ENCODE results near the gene METTL25. TPM values are rescaled to one million over a fixed set of nuclear protein-coding genes. Genes with fewer than 3 reads are reported as not detected.

The METTL25 gene
- total and polyA plus RNA-seq, 2 of the 8 experiments (the other 6 are each of a cell fraction or from before 2014, with no cell fraction given), result 2.4 to 8.3 TPM

GRCh38 chr12:82408844-82409243, 50.5 kb downstream of the METTL25 start:
- Histone ChIP-seq H3K23ac (ENCODE audit: insufficient read length) (no peak overlapping the region), H2BK15ac (ENCODE audit: low read length) (no peak overlapping the region), H3K9me3 (ENCODE audit: insufficient read depth in 2 of 2, low read depth in 1 of 2, low read length in 1 of 2) (no peaks in the 10 kb centered on the region), H2BK20ac (ENCODE audit: low read length) (no peak overlapping the region), H3K27me3 (replicated peaks in 1 of 4; ENCODE audit: control insufficient read depth in 3 of 4, extremely low read depth in 1 of 4, insufficient read depth in 3 of 4, low read length in 3 of 4) (no peaks in the 10 kb centered on the region), H2BK12ac (ENCODE audit: low read depth, low read length) (no peak overlapping the region), H3K23me2 (ENCODE audit: low read depth, low read length) (no peaks in the 10 kb centered on the region), H2AK5ac (ENCODE audit: low read depth, low read length) (no peak overlapping the region), H4K20me1 (replicated peaks in 1 of 2; ENCODE audit: control insufficient read depth in 1 of 2, insufficient read depth in 2 of 2, low read length in 2 of 2) (no peaks in the 10 kb centered on the region), H3K36me3 (ENCODE audit: control insufficient read depth in 2 of 4, insufficient read depth in 4 of 4, low read length in 3 of 4) (no peaks in the 10 kb centered on the region), H3K56ac (replicated peaks; ENCODE audit: insufficient read length, low read depth, low read length) (no peak overlapping the region), H3K14ac (ENCODE audit: insufficient read length) (no peak overlapping the region), H3K9ac (replicated peaks in 1 of 4; ENCODE audit: extremely low read depth in 1 of 4, low read depth in 3 of 4, low read length in 3 of 4) (no peak overlapping the region), H4K5ac (ENCODE audit: insufficient read length, low read depth, low read length) (no peak overlapping the region), H3K79me2 (ENCODE audit: control insufficient read depth in 1 of 2, insufficient read depth in 2 of 2, low read length in 2 of 2) (no peaks in the 10 kb centered on the region), H3K27ac (ENCODE audit: low read depth, low read length) (no peak overlapping the region), H2BK120ac (replicated peaks; ENCODE audit: low read depth, low read length) (no peak overlapping the region), H4K91ac (replicated peaks; ENCODE audit: insufficient read length, low read length) (no peak overlapping the region), H3K18ac (ENCODE audit: extremely low read depth, low read length) (no peak overlapping the region), H3K4me1 (replicated peaks in 1 of 4; ENCODE audit: control insufficient read depth in 3 of 4, insufficient read depth in 4 of 4, low read length in 3 of 4) (no peaks in the 10 kb centered on the region), H3K4me2 (ENCODE audit: insufficient read depth in 1 of 2, low read depth in 2 of 2, low read length in 2 of 2) (no peak overlapping the region), H2BK5ac (ENCODE audit: low read depth, low read length) (no peak overlapping the region), H2AFZ (ENCODE audit: low read length) (no peak overlapping the region), H3K4ac (replicated peaks; ENCODE audit: insufficient read length, low read depth, low read length) (no peak overlapping the region), H4K8ac (ENCODE audit: extremely low read depth, insufficient read depth, low read length) (no peak overlapping the region), H3K4me3 (ENCODE audit: extremely low read depth in 1 of 4, insufficient read depth in 2 of 4, low read depth in 3 of 4, low read length in 4 of 4) (no peak overlapping the region), H3K79me1 (ENCODE audit: low read depth, low read length) (no peaks in the 10 kb centered on the region)
- FAIRE-seq (no peak), DNase-seq (ENCODE audit: low read depth in 1 of 2, low spot score in 2 of 2) (no peak)
- WGBS, 2 experiments (ENCODE audit: extremely low coverage in 1 of 2, insufficient coverage in 1 of 2, insufficient read length in 1 of 2, insufficient replicate concordance in 2 of 2, low coverage in 1 of 2, low lambda C conversion rate in 2 of 2, missing lambda C conversion rate in 1 of 2), result 96% methylated on average over 1 of the region's 1 CpG; no CpG with 5 or more reads in 1 of the 2 experiments
- CTCF ChIA-PET (ENCODE audit: partially characterized antibody), result no interaction called here
- POLR2A ChIA-PET (ENCODE audit: partially characterized antibody), result interaction anchor here (0.5 kb wide), 1 partner anchor 59 kb away, joined by 3 read pairs; no protein-coding TSS in a partner anchor
- no peak for TF ChIP-seq CBX5 (IDR thresholded peaks at IDR 0.05; ENCODE audit: low read depth, low read length)
